Measurements from ENCODE around the gene KCTD2.
"Not testable (repeated sequence)": the region's sequence is repeated elsewhere in the genome, so short reads cannot be mapped to it uniquely, and the experiment has no call there.

DNA sequence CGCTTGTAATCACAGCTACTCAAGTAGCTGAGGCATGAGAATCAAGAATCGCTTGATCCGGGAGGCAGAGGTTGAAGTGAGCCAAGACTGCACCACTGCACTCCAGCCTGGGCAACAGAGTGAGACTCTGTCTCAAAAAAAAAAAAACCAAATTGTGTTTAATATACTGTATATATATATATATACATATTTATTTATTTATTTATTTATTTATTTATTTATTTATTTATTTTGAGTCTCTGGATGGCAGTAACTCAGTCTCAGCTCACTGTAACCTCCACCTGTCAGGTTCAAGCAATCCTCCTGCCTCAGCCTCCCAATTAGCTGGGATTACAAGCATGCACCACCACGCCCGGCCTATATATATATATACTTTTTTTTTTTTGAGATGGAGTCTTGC lies 25.9 kb downstream of the KCTD2 start:
- TF ChIP-seq, protein P1, sequence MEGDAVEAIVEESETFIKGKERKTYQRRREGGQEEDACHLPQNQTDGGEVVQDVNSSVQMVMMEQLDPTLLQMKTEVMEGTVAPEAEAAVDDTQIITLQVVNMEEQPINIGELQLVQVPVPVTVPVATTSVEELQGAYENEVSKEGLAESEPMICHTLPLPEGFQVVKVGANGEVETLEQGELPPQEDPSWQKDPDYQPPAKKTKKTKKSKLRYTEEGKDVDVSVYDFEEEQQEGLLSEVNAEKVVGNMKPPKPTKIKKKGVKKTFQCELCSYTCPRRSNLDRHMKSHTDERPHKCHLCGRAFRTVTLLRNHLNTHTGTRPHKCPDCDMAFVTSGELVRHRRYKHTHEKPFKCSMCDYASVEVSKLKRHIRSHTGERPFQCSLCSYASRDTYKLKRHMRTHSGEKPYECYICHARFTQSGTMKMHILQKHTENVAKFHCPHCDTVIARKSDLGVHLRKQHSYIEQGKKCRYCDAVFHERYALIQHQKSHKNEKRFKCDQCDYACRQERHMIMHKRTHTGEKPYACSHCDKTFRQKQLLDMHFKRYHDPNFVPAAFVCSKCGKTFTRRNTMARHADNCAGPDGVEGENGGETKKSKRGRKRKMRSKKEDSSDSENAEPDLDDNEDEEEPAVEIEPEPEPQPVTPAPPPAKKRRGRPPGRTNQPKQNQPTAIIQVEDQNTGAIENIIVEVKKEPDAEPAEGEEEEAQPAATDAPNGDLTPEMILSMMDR (IDR thresholded peaks at IDR 0.05; ENCODE audit: low read depth, low read length): not testable (repeated sequence)
- TF ChIP-seq POLR2A (IDR thresholded peaks at IDR 0.05; ENCODE audit: extremely low read depth, insufficient read length): not testable (repeated sequence)
- TF ChIP-seq, protein P2, sequence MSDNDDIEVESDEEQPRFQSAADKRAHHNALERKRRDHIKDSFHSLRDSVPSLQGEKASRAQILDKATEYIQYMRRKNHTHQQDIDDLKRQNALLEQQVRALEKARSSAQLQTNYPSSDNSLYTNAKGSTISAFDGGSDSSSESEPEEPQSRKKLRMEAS (IDR thresholded peaks at IDR 0.05; ENCODE audit: low read depth, low read length): not testable (repeated sequence)

Data from NB4 (cell line).